ENCODE results near the gene EYS.

Gene EYS

DNA sequence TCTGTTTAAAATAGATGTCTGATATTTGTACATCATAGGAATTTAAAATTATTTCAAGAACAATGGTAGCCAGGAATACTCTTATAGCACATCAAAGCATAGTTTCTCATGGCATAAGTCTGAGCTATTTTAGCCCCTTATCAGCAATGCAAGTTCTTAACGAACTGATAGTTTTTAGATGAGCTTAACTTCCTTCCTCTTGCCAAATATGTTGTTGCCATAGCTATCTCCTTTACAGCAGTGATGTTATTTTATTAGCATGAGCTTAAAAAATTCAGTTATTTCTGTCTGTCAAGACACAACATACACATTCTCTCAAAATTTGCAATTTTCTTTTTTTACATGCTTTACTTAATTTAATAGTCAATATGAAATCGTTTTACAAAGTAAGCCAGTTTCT is 1204.2 kb downstream of the EYS start:
- TF ChIP-seq, protein P1, sequence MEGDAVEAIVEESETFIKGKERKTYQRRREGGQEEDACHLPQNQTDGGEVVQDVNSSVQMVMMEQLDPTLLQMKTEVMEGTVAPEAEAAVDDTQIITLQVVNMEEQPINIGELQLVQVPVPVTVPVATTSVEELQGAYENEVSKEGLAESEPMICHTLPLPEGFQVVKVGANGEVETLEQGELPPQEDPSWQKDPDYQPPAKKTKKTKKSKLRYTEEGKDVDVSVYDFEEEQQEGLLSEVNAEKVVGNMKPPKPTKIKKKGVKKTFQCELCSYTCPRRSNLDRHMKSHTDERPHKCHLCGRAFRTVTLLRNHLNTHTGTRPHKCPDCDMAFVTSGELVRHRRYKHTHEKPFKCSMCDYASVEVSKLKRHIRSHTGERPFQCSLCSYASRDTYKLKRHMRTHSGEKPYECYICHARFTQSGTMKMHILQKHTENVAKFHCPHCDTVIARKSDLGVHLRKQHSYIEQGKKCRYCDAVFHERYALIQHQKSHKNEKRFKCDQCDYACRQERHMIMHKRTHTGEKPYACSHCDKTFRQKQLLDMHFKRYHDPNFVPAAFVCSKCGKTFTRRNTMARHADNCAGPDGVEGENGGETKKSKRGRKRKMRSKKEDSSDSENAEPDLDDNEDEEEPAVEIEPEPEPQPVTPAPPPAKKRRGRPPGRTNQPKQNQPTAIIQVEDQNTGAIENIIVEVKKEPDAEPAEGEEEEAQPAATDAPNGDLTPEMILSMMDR (IDR thresholded peaks at IDR 0.05; ENCODE audit: poor library complexity, severe bottlenecking): no peak
- DNase-seq (ENCODE audit: low spot score): no peak
- no peaks in the 10 kb centered on the region for H3K27me3 ChIP-seq (ENCODE audit: insufficient read depth, poor library complexity, severe bottlenecking)
- no peak overlapping the region for H3K27ac ChIP-seq (ENCODE audit: poor library complexity, severe bottlenecking)
- no peak overlapping the region for H3K4me3 ChIP-seq (ENCODE audit: severe bottlenecking)
- H3K36me3 ChIP-seq (ENCODE audit: low read depth): no peaks in the 10 kb centered on the region
- H3K4me1 ChIP-seq (ENCODE audit: insufficient read depth, poor library complexity, severe bottlenecking): no peaks in the 10 kb centered on the region
- H3K9me3 ChIP-seq (ENCODE audit: severe bottlenecking): no peaks in the 10 kb centered on the region
- no peak for ATAC-seq (ENCODE audit: low read depth)

DNA sequence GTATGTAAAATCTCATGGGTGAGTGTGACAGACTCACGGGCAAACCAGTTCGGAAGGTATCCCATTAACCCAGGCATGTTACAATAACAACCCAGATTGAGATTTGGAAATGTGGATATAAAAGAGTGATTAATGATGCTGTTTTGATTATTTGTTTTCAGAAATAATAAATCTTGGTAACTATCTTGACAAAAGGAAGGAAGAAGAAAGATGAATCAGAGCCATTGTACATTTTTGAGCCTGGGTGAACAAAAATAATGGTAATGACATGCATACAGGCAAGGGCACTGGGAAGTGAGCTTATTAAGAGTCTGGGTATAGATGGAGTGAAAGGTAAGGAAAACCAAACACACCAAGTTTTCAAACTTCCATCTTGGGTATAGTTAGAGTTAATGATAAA is 1209.4 kb downstream of the EYS start:
- no peak for ATAC-seq (ENCODE audit: low read depth)
- no peaks in the 10 kb centered on the region for H3K9me3 ChIP-seq (ENCODE audit: severe bottlenecking)
- no peak overlapping the region for H3K27ac ChIP-seq (ENCODE audit: poor library complexity, severe bottlenecking)
- no peak for DNase-seq (ENCODE audit: low spot score)
- TF ChIP-seq, protein P1 (IDR thresholded peaks at IDR 0.05; ENCODE audit: poor library complexity, severe bottlenecking): no peak
- no peaks in the 10 kb centered on the region for H3K36me3 ChIP-seq (ENCODE audit: low read depth)
- H3K4me3 ChIP-seq (ENCODE audit: severe bottlenecking): no peak overlapping the region
- H3K4me1 ChIP-seq (ENCODE audit: insufficient read depth, poor library complexity, severe bottlenecking): no peaks in the 10 kb centered on the region
- H3K27me3 ChIP-seq (ENCODE audit: insufficient read depth, poor library complexity, severe bottlenecking): no peaks in the 10 kb centered on the region

DNA sequence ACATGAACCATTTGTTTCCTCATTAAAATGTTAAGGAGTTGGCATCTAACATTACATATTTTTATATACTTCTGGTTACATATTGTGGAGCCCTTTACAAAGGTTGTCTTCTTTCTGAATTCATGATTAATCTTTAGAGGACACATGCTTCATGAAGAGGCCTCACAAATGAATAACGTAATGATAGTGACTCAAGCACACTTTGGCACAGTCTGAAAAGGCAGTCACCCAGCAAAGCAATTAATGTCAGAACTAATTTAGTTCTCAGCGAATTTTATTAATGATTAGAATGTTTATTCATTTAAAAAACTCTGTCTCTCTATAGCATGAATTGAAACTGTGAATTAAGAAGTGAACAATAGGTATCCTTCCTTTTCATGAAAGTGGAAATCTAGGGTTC is 1217.3 kb downstream of the EYS start:
- DNase-seq (ENCODE audit: low spot score): no peak
- Histone ChIP-seq H3K27ac (ENCODE audit: poor library complexity, severe bottlenecking) (no peak overlapping the region), H3K9me3 (ENCODE audit: severe bottlenecking) (no peaks in the 10 kb centered on the region), H3K4me3 (ENCODE audit: severe bottlenecking) (no peak overlapping the region), H3K4me1 (ENCODE audit: insufficient read depth, poor library complexity, severe bottlenecking) (no peaks in the 10 kb centered on the region), H3K36me3 (ENCODE audit: low read depth) (no peaks in the 10 kb centered on the region), H3K27me3 (ENCODE audit: insufficient read depth, poor library complexity, severe bottlenecking) (no peaks in the 10 kb centered on the region)
- ATAC-seq (ENCODE audit: low read depth): no peak
- TF ChIP-seq, protein P1 (IDR thresholded peaks at IDR 0.05; ENCODE audit: poor library complexity, severe bottlenecking): no peak

DNA sequence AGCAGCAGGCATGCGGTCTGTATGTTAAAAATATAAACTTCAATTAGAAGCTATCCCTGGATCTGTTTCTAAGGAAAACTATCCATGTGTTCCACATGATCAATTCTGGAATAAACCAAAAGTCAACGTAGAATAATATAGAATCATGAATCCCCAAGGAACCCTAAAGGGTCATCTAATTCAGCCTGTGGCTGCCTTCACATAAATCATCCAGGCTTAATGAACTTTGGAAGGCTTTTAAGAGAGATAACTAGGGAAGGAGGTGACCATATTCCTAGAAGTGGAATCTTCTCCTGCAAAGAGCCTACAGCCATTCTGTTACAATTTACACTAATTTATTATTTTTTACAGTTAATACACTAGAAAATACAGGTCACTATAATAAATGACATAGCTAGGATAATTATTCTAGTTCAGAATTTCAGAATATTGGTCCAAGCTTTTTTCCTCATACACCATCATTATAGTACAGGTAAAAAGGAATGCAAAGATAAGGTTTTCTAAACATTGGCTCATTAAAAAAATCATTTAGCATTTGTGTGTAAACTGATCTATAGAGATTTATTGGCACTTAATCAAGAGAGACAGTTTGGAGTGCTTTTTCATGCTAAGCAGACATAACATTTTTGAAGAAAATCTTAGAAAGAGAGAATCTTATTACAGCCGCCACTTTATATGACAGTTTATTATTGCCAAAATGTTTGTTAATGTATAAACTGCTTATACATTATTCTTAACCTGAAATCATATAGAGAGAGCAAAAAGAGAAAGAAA is 1220.3 kb downstream of the EYS start:
- H3K4me3 ChIP-seq (ENCODE audit: severe bottlenecking): no peak overlapping the region
- H3K9me3 ChIP-seq (ENCODE audit: severe bottlenecking): no peaks in the 10 kb centered on the region
- no peak overlapping the region for H3K27ac ChIP-seq (ENCODE audit: poor library complexity, severe bottlenecking)
- TF ChIP-seq, protein P1 (IDR thresholded peaks at IDR 0.05; ENCODE audit: poor library complexity, severe bottlenecking): no peak
- no peaks in the 10 kb centered on the region for H3K36me3 ChIP-seq (ENCODE audit: low read depth)
- no peak for DNase-seq (ENCODE audit: low spot score)
- H3K27me3 ChIP-seq (ENCODE audit: insufficient read depth, poor library complexity, severe bottlenecking): no peaks in the 10 kb centered on the region
- no peak for ATAC-seq (ENCODE audit: low read depth)
- H3K4me1 ChIP-seq (ENCODE audit: insufficient read depth, poor library complexity, severe bottlenecking): no peaks in the 10 kb centered on the region

DNA sequence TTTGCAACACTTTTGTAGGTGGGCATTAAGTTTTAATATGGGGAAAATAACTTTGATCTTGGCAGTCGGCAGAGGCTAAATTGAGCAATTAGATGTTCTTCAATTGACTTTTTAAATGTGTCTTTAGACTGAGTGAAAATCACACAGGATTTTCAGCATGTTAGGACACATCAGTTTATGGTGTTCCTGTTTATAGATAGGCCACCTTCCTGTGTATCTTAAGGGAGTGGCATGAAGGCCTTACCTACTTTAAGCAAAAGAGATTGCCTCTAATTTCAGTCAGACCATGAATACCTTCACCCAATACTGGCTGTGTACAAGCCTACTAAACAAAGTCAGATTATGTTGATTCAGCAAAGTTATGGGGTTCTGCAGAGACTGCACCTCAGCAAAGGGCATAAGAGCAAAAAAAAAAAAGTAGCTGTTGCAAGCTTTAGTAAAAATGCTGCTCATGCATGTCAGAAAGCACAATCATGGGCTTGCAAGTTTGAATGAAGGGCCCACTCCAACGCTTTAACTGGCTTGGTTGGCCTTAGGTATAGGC is 1223.0 kb downstream of the EYS start:
- Histone ChIP-seq H3K9me3 (ENCODE audit: severe bottlenecking) (no peaks in the 10 kb centered on the region), H3K27ac (ENCODE audit: poor library complexity, severe bottlenecking) (no peak overlapping the region), H3K36me3 (ENCODE audit: low read depth) (no peaks in the 10 kb centered on the region), H3K4me1 (ENCODE audit: insufficient read depth, poor library complexity, severe bottlenecking) (no peaks in the 10 kb centered on the region), H3K27me3 (ENCODE audit: insufficient read depth, poor library complexity, severe bottlenecking) (no peaks in the 10 kb centered on the region), H3K4me3 (ENCODE audit: severe bottlenecking) (no peak overlapping the region)
- TF ChIP-seq, protein P1 (IDR thresholded peaks at IDR 0.05; ENCODE audit: poor library complexity, severe bottlenecking): no peak
- ATAC-seq (ENCODE audit: low read depth) (0 out of 3 replicates have a peak, but pooled peaks have one; percentile 38), DNase-seq (ENCODE audit: low spot score) (no peak)

Measured in RWPE2 (cell line).